ENCODE data around the gene CCDC87. TPM values are rescaled to one million over a fixed set of nuclear protein-coding genes. Genes with fewer than 3 reads are reported as not detected.

The CCDC87 gene
- total and polyA plus RNA-seq, 2 of the 8 experiments (the other 6 are each of a cell fraction or from before 2014, with no cell fraction given) = 0.32 to 0.99 TPM

GRCh38 chr11:66550887-66551286, 42.0 kb downstream of the CCDC87 start (continued):
- TF ChIP-seq CHD7 (IDR thresholded peaks at IDR 0.05; ENCODE audit: insufficient replicate concordance, low read length) (no peak), SRF (IDR thresholded peaks at IDR 0.05; ENCODE audit: low read depth, low read length) (no peak), EP300 (IDR thresholded peaks at IDR 0.05; ENCODE audit: borderline replicate concordance in 1 of 2, low read depth in 2 of 2, low read length in 2 of 2) (no peak), BACH1 (IDR thresholded peaks at IDR 0.05; ENCODE audit: low read length) (no peak), SP2 (IDR thresholded peaks at IDR 0.05; ENCODE audit: low read length) (no peak), TCF12 (IDR thresholded peaks at IDR 0.05; ENCODE audit: low read depth, low read length) (no peak), SIRT6 (IDR thresholded peaks at IDR 0.05; ENCODE audit: low read length) (no peak), ASH2L (IDR thresholded peaks at IDR 0.05; ENCODE audit: low read length) (no peak), RAD21 (IDR thresholded peaks at IDR 0.05 in 1 of 2, conservative IDR thresholded peaks at IDR 0.05 in 1 of 2; ENCODE audit: low read depth in 2 of 2, low read length in 2 of 2) (no peak), SUZ12 (IDR thresholded peaks at IDR 0.05; ENCODE audit: low read length) (no peak), CBX8 (IDR thresholded peaks at IDR 0.05; ENCODE audit: borderline replicate concordance, low read depth, low read length) (no peak), CHD1 (IDR thresholded peaks at IDR 0.05; ENCODE audit: low read depth, low read length) (no peak), SIX5 (IDR thresholded peaks at IDR 0.05; ENCODE audit: low read depth, low read length) (no peak)
